Keratinocyte (primary cell): ENCODE data around the gene UBE2V1.

Experiments
- EZH2 ChIP-seq: IDR thresholded peaks from one replicate; pipeline ENCODE4 v1.6.1; 2012; ENCODE audit warnings: inconsistent platforms, mild to moderate bottlenecking, low read length, moderate library complexity
- TF ChIP-seq, protein P1 (sequence below), 3 experiments: IDR thresholded peaks in 1 of 3; conservative IDR thresholded peaks in 1 of 3; optimal IDR thresholded peaks in 1 of 3; 2 replicates in 2 of 3; 3 replicates in 1 of 3; pipeline versions ENCODE3 to v1.5.1; 2011; ENCODE audit warnings: low read length in 3 of 3, mild to moderate bottlenecking in 3 of 3, moderate library complexity in 2 of 3, control low read depth in 1 of 3, inconsistent platforms in 1 of 3; ENCODE audit not compliant: insufficient read depth in 2 of 3; ENCODE audit errors: extremely low read depth in 1 of 3

DNA sequence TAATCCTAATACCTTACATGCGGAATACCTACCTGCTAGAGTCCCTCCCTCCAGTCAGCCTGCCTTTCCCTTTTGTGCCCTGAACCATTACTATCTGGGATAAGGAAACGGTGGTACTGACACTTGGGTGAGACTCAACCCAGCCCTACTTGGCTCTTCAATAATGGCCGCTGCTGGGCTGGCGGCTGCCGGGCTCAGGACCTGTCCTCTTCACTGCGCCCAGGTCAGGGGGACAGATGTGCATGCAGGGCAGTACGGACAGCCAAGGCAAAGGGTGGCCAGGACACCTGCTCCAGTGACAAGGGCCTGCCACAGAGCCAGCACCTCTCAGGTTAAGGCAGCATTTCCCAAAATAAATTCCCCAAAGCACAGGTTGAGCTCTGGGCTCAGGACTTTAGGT, 29.9 kb downstream of the UBE2V1 start:
- TF ChIP-seq, protein P1, sequence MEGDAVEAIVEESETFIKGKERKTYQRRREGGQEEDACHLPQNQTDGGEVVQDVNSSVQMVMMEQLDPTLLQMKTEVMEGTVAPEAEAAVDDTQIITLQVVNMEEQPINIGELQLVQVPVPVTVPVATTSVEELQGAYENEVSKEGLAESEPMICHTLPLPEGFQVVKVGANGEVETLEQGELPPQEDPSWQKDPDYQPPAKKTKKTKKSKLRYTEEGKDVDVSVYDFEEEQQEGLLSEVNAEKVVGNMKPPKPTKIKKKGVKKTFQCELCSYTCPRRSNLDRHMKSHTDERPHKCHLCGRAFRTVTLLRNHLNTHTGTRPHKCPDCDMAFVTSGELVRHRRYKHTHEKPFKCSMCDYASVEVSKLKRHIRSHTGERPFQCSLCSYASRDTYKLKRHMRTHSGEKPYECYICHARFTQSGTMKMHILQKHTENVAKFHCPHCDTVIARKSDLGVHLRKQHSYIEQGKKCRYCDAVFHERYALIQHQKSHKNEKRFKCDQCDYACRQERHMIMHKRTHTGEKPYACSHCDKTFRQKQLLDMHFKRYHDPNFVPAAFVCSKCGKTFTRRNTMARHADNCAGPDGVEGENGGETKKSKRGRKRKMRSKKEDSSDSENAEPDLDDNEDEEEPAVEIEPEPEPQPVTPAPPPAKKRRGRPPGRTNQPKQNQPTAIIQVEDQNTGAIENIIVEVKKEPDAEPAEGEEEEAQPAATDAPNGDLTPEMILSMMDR (optimal IDR thresholded peaks at IDR 0.05 in 1 of 3, IDR thresholded peaks at IDR 0.05 in 1 of 3, conservative IDR thresholded peaks at IDR 0.05 in 1 of 3; ENCODE audit: extremely low read depth in 1 of 3, insufficient read depth in 2 of 3, low read length in 3 of 3), result no peak
- no peak for TF ChIP-seq EZH2
